Astrocyte of the cerebellum (primary cell): ENCODE results near the gene BBS9.

Experiments
- DNase-seq: peaks from one replicate; pipeline ENCODE4 v3.0.0-alpha.2; 2011; ENCODE audit warnings: low read depth
- H3K4me3 ChIP-seq: 2 replicates; pipeline ENCODE4 v1.5.1; 2011; ENCODE audit warnings: mild to moderate bottlenecking, low read depth, low read length, moderate library complexity
- CTCF ChIP-seq: IDR thresholded peaks from 2 replicates; pipeline ENCODE4 v1.5.1; 2012; ENCODE audit warnings: low read length, low read depth, moderate library complexity, mild to moderate bottlenecking; ENCODE audit errors: missing control alignments
- in situ Hi-C: cut with HindIII; loops from 2 replicates; pipeline ENCODE4 v1.10.0; 2017; ENCODE audit warnings: low sequenced_read_pairs

BBS9 gene

GRCh38 chr7:33452805-33453502, 323.6 kb downstream of the BBS9 start:
- DNase-seq, result no peak
- in situ Hi-C loops, result no loop called here
- no peak for TF ChIP-seq CTCF
- no peak overlapping the region for H3K4me3 ChIP-seq

DNA sequence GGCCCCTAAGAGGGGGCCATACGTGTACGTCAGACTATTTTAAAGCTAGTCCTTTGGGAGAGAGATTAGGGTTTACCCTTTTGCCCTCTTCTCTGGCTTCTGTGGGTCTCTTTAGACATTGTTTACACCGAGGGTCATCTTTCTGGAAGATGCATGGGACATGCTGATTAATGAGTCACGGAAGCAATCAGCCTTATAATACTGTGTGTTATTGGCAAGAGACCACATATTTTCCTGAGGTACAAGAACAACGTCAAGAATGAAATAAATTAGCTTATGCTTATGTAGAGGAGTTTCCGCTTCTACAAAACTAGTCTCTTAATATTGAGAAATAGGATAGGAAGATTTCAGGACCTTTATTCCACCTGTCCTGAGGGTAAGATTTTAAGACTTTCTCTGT, 327.7 kb downstream of the BBS9 start:
- no peak for TF ChIP-seq CTCF
- DNase-seq, result no peak
- in situ Hi-C loops, result no loop called here
- no peak overlapping the region for H3K4me3 ChIP-seq

DNA sequence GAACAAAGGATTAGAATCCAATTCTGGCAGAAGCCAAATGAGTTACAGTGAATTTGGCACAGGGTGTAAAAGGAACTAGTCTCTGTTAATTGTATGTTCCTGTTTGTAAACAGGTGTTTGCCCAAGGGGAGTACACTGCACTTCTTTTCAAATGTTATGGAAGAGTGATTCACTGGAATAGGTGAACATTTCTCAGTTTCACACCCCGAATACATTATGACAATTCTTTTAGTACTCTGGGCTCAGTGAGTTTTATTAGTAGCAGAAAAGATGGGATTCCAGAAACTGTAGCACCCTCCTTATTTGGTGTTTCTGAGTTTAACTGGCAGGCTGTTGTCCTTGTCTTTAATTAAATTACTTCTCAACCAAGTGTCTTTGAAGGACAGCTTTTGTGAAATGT, 329.2 kb downstream of the BBS9 start:
- H3K4me3 ChIP-seq, result no peak overlapping the region
- no peak for DNase-seq
- in situ Hi-C loops, result no loop called here
- TF ChIP-seq CTCF, result no peak

- DNase-seq, result peak; percentile 19
- in situ Hi-C loops, result no loop called here
- peak; percentile 66 for TF ChIP-seq CTCF
- H3K4me3 ChIP-seq, result no peak overlapping the region
Measured at GRCh38 chr7:33459340-33459751, 330.0 kb downstream of the BBS9 start.

GRCh38 chr7:33463131-33463530, 333.8 kb downstream of the BBS9 start:
- TF ChIP-seq CTCF, result no peak
- in situ Hi-C loops, result no loop called here
- DNase-seq, result no peak
- H3K4me3 ChIP-seq, result no peak overlapping the region

- no peak overlapping the region for H3K4me3 ChIP-seq
- no peak for DNase-seq
- in situ Hi-C loops, result no loop called here
- TF ChIP-seq CTCF, result no peak
Measured at GRCh38 chr7:33466203-33466602, 336.8 kb downstream of the BBS9 start.

DNA sequence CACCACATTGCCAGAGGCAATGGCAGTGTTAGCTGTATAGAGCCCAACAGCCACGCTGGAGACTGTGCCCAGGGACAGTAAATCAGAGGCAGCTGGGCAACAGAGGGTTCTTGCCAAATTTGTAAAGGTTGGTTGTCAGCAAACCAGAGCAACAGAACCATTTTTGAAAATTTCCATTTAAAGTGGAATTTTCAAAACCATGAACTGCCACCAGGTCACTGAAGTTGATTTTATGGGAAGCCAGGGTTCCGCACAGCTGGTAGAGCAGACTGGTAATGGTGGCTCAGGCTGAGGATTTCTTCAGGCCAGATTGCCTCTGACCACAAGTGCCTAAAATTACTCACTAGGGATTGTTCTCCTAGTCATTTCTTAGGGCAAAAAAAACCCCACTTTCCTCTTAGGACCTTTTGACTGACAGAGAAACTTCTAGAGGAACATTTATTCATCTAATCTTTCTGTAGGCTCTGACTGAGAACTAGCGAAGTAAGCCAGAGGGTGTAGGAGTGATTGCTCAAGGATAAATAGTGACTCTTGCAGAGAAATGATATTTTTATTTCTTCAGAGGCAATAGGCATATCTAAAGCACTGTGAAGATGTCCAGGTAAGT, 342.4 kb downstream of the BBS9 start:
- in situ Hi-C loops, result no loop called here
- TF ChIP-seq CTCF, result no peak
- H3K4me3 ChIP-seq, result no peak overlapping the region
- no peak for DNase-seq
